Measurements from ENCODE around the gene AP3B2.

AP3B2 gene

DNA sequence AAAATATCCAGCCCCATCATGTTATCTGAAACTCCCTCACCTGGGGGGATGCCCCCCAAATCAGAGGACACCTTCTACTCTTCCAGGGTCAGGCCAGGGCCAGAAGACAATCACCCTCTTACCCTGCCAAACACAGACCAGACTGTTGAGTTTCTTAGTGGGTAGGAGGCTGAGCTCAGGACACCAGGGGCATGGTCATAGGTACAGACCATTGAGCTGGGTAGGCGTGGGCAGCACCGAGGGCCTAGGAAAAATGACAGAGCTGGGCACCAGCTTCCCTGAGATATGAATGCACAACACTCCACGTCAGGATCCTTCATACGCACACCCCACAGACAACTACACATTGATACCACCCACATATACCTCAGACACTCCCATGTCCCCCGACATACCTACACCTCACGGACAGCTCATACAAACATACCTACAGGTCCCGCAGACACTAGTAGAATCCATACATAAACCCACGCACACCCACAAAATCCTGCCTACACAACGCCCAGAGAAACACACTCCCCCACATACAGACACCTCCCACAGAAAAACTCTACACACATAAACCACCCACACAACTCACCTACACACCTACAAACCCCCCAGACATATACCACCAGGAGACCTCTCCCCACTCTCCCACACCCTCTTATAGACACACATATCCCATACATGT is 11.8 kb downstream of the AP3B2 start:
- DNase-seq (ENCODE audit: low read depth in 1 of 2, low spot score in 1 of 2): no peak

DNA sequence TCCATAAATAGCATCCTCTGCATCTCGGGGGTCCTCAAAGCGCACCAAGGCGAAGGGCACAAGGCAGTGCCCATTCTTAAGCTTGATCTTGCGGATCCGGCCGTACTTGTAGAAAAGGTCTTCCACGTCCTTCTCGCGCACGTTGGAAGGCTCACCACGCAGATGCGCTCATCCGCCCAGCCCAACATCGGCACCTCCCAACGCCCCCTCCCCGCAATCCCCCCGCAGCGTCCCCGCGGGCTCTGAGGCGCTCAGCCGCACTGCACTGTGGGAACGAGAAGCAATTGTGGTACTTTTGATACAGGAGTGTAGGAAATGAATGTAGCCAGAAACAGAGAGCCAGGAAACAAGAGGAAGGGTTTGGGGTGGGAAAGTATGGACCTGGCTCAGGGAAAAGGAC is 17.5 kb downstream of the AP3B2 start:
- DNase-seq (ENCODE audit: low read depth in 1 of 2, low spot score in 1 of 2): no peak

DNA sequence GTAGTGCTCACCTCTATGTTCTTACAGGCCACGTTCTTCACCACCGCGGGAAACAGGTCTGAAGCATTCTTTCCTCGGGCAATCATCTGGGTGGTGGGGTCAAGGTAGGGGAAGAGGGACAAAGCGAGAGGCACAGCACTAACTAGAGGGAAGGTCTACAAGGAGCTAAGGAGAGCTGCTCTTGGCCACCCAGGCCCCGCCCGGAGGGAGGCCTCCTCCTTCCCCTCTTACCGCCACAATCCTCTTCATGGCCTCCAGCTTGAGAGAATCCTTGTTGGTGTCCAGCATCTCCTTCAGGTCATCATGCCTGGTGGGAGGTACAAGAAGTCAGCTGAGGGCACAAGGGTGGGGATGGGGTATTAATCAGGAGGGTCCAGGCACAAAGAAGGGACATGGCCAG is 20.5 kb downstream of the AP3B2 start:
- no peak for DNase-seq (ENCODE audit: low read depth in 1 of 2, low spot score in 1 of 2)

DNA sequence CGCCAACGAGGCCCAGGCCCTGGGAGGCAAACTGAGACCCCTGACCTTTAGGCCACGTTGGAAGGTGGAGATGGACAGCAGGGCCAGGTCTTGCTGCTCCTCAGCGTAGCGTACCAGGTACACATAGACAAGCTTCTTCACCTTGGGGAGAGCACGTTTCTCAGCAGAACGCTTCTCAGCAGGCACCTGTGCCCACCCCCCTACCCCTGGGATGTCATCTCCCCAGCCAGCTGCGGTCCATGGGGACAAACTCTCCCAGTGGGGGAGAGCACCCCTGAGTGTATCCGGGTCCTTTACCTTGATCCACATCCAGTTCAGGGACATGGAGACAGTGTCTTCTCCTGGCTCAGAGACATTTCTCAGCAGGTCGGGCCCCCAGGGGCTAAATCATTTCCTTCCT is 21.0 kb downstream of the AP3B2 start:
- no peak for DNase-seq (ENCODE audit: low read depth in 1 of 2, low spot score in 1 of 2)

DNA sequence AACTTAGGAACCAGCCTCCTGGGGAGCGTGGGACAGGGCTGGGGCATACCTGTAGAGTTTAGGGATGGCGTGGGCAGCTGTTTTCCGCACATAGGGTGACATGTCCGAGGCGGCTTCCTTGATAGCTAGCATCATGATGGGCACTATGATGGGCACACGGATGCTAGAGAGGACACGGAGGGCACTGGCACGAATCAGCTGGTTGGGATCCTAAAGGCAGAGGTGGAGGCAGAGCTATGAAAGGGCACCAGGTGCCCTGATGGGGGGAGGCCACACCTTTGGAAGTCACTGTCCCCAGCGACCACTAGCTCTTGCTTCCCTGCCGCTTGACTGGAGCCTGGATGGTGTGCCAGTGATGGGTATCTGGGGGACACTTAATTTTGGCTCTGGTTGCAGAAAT is 28.3 kb downstream of the AP3B2 start:
- DNase-seq (ENCODE audit: low read depth in 1 of 2, low spot score in 1 of 2): no peak

DNA sequence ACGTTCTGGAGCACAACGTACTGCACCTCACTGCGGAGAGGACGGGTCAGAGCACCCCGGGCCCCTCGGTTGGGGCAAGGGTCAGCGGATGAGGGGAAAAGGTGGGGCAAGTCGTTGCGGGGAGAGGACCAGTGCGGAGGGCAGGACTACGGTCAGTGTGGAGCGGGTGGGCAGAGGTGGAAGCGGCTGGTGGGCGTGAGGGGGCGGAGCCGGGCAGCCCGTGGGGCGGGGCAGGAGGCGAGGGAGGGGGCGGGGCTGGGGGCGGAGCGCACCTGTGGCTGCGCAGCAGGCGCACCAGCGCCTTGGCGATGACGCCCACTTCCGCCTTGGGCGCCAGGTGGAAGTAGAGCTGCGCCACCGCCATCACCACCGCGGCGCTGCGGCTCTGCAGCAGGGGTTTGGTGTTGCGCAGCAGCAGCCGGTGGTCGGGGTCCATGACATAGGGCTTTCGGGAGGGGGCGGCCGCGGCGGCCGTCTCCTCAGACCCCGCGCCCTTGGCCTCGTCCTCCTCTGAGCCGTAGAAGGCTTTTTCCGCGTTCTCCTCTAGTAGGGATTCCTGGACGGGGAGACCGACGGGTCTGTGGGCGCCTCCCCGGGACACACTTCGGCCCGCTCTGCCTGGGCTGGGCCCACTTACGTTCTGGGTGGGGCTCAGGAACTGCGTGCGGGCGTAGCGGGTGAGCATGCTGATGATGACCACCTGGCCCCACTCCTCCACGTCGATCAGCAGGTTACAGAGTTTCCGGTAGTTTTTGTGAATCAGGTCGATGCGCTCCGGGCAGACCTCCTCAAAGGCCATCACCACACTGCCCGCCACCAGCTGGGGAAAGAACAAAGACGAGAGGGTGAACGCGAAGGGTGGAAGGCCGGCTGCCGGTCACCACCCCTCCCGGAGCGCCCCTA is 29.2 kb downstream of the AP3B2 start:
- peak; percentile 66 to 67 for DNase-seq (ENCODE audit: low read depth in 1 of 2, low spot score in 1 of 2)

DNA sequence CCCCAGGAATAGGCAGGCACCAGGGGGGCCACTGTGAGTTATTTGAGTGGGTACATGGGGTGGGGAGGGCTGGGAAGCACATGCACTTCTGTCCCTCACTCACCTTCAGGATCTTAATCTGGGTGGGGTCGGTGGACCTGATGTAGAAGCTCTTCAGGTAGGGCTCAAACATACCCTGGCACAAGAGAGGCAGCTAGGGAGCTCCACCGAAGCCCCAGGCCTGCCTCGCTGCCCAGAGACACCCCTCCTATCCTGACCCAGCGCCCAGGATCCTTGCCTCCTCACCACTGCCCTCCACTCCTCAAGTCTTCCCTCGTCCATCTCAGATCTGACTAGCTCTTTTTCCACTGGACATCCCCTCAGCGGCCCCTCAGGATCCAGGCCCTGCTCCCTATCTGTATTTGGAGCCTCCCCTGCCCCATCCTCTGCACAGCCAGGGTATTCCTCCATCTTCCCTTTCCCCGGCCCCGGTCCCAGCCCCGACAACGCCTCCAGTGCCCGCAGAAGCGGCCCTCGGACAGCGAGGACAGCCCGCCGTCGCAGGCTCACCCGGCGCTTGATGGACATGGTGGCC is 30.0 kb downstream of the AP3B2 start:
- DNase-seq (ENCODE audit: low read depth in 1 of 2, low spot score in 1 of 2): peak in 1 of 2 donors; percentile 6

- DNase-seq (ENCODE audit: low read depth in 1 of 2, low spot score in 1 of 2): no peak
Observed at GRCh38 chr15:82677720-82678323, 31.9 kb downstream of the AP3B2 start.

DNA sequence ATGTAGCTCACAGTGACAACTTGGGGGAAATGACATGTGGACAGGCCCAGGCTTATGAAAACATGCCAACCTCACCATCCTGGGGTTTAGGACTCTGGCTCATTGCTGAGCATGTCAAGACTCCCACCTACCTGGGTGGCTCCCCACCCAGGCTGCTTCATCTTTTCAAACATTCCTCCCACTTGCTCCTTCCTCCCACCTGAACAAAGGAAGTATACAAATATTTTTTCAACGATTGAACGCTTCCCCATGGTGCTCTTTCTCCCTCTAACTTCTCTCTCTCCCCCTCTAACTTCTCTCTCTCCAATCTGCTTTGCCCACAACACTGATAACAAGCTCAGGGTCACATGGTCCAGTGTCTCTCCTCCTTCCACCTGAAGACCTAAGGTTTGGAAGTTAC is 34.8 kb downstream of the AP3B2 start:
- no peak for DNase-seq (ENCODE audit: low read depth in 1 of 2, low spot score in 1 of 2)

- DNase-seq (ENCODE audit: low read depth in 1 of 2, low spot score in 1 of 2): no peak
Observed at GRCh38 chr15:82670699-82671098, 39.0 kb downstream of the AP3B2 start.

DNA sequence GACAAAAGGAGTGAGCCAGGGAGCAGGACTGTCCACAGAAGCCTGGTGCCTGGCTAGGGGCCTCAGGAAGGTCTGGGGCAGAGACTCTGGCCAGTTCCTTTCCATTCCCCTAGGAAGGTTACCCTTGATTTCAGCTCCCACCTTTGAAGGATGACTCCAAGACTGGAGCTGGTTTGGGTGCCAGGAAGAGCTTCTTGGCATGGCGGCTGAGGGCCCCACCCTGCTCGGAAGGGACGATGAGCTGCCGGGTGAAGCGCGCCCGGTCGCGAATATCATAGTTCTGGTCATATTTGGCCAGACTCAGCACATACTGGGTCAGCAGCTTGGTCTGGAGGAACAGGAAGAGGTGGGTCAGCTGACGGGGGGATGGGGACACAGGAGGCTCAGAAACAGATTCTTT is 43.1 kb downstream of the AP3B2 start:
- DNase-seq (ENCODE audit: low read depth in 1 of 2, low spot score in 1 of 2): no peak

DNA sequence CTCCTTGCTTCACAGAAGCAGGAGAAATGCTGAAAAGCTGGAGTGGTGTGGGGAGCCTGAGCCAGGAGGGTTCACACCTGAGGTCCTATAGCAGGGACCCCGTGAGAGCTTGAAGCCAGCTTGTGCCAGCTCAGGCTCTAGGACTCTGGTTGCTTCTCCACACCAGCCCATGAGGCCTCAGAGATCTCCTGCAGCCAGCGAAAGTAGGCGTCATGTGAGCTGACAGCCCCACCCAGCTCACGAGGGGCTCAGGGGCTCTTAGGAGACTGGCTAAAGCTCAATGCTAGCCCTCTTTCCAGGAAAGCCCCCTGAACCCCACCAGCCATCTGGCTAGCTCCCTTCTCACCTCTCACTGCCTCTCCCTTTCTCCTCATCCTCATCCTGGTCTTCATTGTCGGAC is 45.7 kb downstream of the AP3B2 start:
- no peak for DNase-seq (ENCODE audit: low read depth in 1 of 2, low spot score in 1 of 2)

GRCh38 chr15:82663186-82663600 is 46.5 kb downstream of the AP3B2 start:
- peak in 1 of 2 donors; percentile 17 for DNase-seq (ENCODE audit: low read depth in 1 of 2, low spot score in 1 of 2)

DNA sequence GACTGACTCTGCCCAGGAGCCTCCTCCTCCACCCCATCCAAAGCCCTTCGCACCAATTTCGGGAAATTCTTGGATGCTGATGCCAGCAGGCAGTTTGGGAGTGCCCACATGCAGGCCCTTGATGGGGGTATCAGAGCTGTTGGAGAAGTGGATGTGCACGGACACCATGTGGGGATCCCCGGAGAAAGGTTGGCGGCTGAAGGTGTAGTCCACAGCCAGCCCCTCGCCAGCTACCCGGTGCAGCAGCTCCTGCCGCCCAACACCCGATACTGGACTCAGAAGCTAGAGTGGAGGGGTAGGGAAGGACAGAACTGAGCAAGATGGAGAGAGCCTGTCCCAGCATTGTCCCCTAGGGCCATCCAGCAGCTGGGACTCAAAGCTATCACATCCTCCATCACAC is 47.0 kb downstream of the AP3B2 start:
- DNase-seq (ENCODE audit: low read depth in 1 of 2, low spot score in 1 of 2): no peak

GRCh38 chr15:82660378-82660777 is 49.3 kb downstream of the AP3B2 start:
- no peak for DNase-seq (ENCODE audit: low read depth in 1 of 2, low spot score in 1 of 2)

DNA sequence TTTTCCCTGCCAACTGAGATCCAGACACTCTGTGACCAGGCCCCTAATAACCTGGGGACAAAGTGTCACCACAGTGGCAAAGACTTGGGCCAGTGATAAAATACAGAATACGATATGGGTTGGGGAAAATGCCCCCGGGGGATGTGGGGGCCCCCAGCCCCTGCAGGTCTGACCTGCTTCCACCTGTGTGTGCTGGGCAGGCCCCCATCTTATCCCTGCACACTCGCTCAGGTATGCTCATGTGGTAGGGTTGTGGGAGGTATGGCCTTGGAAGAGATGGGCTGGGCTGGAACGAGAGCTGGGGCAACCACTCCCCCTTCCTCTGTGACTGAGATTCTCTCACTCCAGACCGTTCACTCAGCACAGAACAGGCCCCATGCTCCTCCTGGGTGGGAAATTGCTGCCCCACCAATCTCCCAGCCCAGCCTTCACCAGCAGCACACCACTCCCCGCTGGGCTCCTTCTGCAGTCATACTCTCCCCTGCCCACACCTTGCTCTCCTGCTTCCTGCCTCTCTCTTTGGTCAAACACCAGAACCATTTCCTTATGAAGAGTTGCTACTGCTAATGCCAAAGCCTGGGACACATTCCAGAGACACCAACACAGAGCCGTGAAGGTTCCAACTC is 52.9 kb downstream of the AP3B2 start:
- no peak for DNase-seq (ENCODE audit: low read depth in 1 of 2, low spot score in 1 of 2)

DNA sequence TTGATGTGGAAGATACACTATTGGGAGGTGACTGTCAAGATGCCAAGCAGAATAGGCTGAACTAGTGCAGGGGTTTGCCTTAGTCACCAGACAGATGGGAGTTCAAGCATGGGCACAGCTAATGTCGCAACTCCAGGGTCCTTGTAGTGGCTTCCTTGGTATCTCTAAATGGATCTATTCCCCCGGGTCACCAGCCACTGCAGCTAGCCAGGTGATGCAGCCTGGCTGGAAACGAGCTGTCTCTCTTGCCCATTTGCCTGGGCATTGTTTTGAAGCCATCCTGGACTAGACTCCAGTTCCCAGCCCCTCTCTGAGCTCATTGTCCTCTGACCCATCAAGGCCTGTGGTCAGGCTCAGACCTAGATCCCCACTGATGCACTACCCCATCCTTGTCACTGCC is 54.1 kb downstream of the AP3B2 start:
- DNase-seq (ENCODE audit: low read depth in 1 of 2, low spot score in 1 of 2): no peak

- no peak for DNase-seq (ENCODE audit: low read depth in 1 of 2, low spot score in 1 of 2)
Observed at GRCh38 chr15:82653483-82654168, 56.0 kb downstream of the AP3B2 start.

- no peak for DNase-seq (ENCODE audit: low read depth in 1 of 2, low spot score in 1 of 2)
Observed at GRCh38 chr15:82651708-82652107, 58.0 kb downstream of the AP3B2 start.

DNA sequence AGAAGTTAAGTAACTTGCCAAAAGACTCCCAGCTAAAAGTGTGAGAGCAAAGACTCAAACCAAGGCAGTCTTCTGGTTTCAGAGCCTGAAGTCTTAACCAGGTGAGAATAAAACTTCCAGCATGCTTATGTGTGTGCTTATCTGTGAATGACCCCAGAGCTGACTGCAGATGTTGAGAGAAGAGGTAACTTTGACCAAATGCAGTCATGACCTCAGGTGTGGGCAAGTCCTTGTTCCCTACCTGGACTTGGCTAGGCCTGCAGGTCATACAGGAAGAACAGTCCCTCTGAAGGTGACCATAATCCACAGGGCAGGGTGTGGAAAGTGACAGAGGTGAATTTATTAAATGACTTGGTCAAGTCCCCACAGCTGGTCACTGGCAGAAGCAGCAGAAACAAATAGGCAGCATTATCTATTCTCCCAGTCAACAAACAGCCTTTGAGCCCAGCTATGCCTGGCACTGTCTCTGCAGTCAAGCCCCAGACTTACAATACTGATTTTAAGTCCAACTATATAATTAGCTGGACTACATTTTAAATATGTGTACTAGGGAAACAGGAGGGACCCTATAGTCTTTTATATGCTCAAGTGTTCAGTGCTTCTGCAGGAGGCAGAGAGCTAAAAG is 59.5 kb downstream of the AP3B2 start:
- DNase-seq (ENCODE audit: low read depth in 1 of 2, low spot score in 1 of 2): no peak
